Right ventricle myocardium inferior (tissue), 1 donor: ENCODE results near the gene PRKAG2. TPM values are rescaled to one million over a fixed set of nuclear protein-coding genes. Genes with fewer than 3 reads are reported as not detected.
A peak's percentile ranks its signal among the peaks of the same experiment; 100 is the strongest.
"Not testable (repeated sequence)": the region's sequence is repeated elsewhere in the genome, so short reads cannot be mapped to it uniquely, and the experiment has no call there.

ENCODE experiments used
- ATAC-seq: fragments of 200-7000 bp; cut with Tn5 transposase; one replicate; pipeline ENCODE4 v1.9.1; 2020; ENCODE audit warnings: mild to moderate bottlenecking, moderate library complexity
- DNase-seq: peaks from one replicate; pipeline ENCODE4 v3.0.0; 2021; ENCODE audit errors: missing footprints
- intact Hi-C: fragments of 100-400 bp; cut with DNase I; formaldehyde crosslinking; loops from one replicate; pipeline ENCODE4 v1.11.0; 2022
- total RNA-seq: library from RNA; stranded (reverse); fragmentation: NEBNext Ultra II Directional; extraction: Animal tissue kit (Norgen Biotek cat#: 25700); gene quantifications from one replicate; pipeline ENCODE4 v1.2.1, GENCODE V29; 2021
- donor health status: DM: no; HTN: yes; CAD: no; lungs with severe emphysema.

Gene PRKAG2
- total RNA-seq, 1 donor from 2014 or later = 122 TPM

GRCh38 chr7:151540146-151540545, 336.8 kb downstream of the PRKAG2 start:
- intact Hi-C loops = no loop called here
- DNase-seq (no peak), ATAC-seq (no peak)

- DNase-seq = peak; percentile 68
- intact Hi-C loops = no loop called here
- peak; percentile 80 for ATAC-seq
Measured at GRCh38 chr7:151539088-151539671, 337.7 kb downstream of the PRKAG2 start.

GRCh38 chr7:151537818-151538561, 338.9 kb downstream of the PRKAG2 start:
- ATAC-seq = peak; percentile 77
- DNase-seq = no peak
- intact Hi-C loops = no loop called here

- DNase-seq, intact Hi-C loops, ATAC-seq: not testable (repeated sequence)
Measured at GRCh38 chr7:151536178-151536577, 340.7 kb downstream of the PRKAG2 start.

GRCh38 chr7:151529842-151530241, 347.1 kb downstream of the PRKAG2 start:
- intact Hi-C loops = no loop called here
- DNase-seq (no peak), ATAC-seq (no peak)

- DNase-seq (no peak), ATAC-seq (no peak)
- intact Hi-C loops = no loop called here
Measured at GRCh38 chr7:151524845-151525244, 352.1 kb downstream of the PRKAG2 start.

GRCh38 chr7:151524331-151524730, 352.6 kb downstream of the PRKAG2 start:
- ATAC-seq = no peak
- intact Hi-C loops = no loop called here
- DNase-seq = no peak

GRCh38 chr7:151520419-151521261, 356.3 kb downstream of the PRKAG2 start:
- DNase-seq = peak; percentile 87
- ATAC-seq = peak; percentile 18
- intact Hi-C loops = no loop called here

- DNase-seq (peak; percentile 98), ATAC-seq (peak; percentile 96)
- intact Hi-C loops = loop anchor here (5.0 kb wide), 1 partner anchor 58 kb away; no protein-coding TSS in a partner anchor
Measured at GRCh38 chr7:151519765-151520418, 357.0 kb downstream of the PRKAG2 start, which contains the start of gene RHEB. RHEB (minus strand) TSS chr7:151519895; CDS start chr7:151519511, 384 bp downstream.

- ATAC-seq = peak; percentile 92
- DNase-seq = peak; percentile 82
- intact Hi-C loops = loop anchor here (5.0 kb wide), 1 partner anchor 57 kb away; no protein-coding TSS in a partner anchor
Measured at GRCh38 chr7:151518947-151519764, 357.8 kb downstream of the PRKAG2 start.

GRCh38 chr7:151518105-151518946, 358.6 kb downstream of the PRKAG2 start:
- DNase-seq = peak; percentile 75
- intact Hi-C loops = loop anchor here (5.0 kb wide), 1 partner anchor 56 kb away; no protein-coding TSS in a partner anchor
- no peak for ATAC-seq

- ATAC-seq (no peak), DNase-seq (no peak)
- intact Hi-C loops = loop anchor here (5.0 kb wide), 1 partner anchor 55 kb away; no protein-coding TSS in a partner anchor
Measured at GRCh38 chr7:151517601-151518104, 359.3 kb downstream of the PRKAG2 start.

GRCh38 chr7:151515276-151515565, 361.7 kb downstream of the PRKAG2 start:
- intact Hi-C loops = loop anchor here (5.0 kb wide), 1 partner anchor 53 kb away; no protein-coding TSS in a partner anchor
- ATAC-seq = no peak

GRCh38 chr7:151514461-151515275, 362.2 kb downstream of the PRKAG2 start:
- no peak for DNase-seq
- ATAC-seq = no peak
- intact Hi-C loops = loop anchor here (5.0 kb wide), 1 partner anchor 52 kb away; no protein-coding TSS in a partner anchor

More at GRCh38 chr7:151515276-151515565, 361.7 kb downstream of the PRKAG2 start:
- no peak for DNase-seq

GRCh38 chr7:151513133-151513532, 363.8 kb downstream of the PRKAG2 start:
- DNase-seq (no peak), ATAC-seq (no peak)
- intact Hi-C loops = no loop called here

GRCh38 chr7:151512353-151512752, 364.6 kb downstream of the PRKAG2 start:
- intact Hi-C loops = no loop called here

More at GRCh38 chr7:151512353-151512752, 364.6 kb downstream of the PRKAG2 start:
- DNase-seq (no peak), ATAC-seq (peak; percentile 62)
